OCI-LY1 (cell line): ENCODE measurements around the gene KCNIP3.

ENCODE experiments used
- H2AFZ ChIP-seq: fragments of 200-600 bp; sonication (generic), shearing (Covaris generic); 2 replicates; pipeline ENCODE4 v1.6.0; 2014; ENCODE audit warnings: antibody characterized with exemption, mild to moderate bottlenecking, low read length
- H3F3A ChIP-seq: fragments of 200-600 bp; sonication (generic), shearing (Covaris generic); 2 replicates; pipeline ENCODE4 v1.6.0; 2014; ENCODE audit warnings: mild to moderate bottlenecking, antibody characterized with exemption, low read length, moderate library complexity; ENCODE audit not compliant: insufficient read depth
- H3K27ac ChIP-seq: fragments of 200-600 bp; sonication (generic); 2 replicates; pipeline ENCODE4 v1.5.1; 2014; ENCODE audit warnings: low read length, mixed run types, mild to moderate bottlenecking, low read depth; ENCODE audit not compliant: poor library complexity, severe bottlenecking
- H3K27me3 ChIP-seq: fragments of 200-600 bp; sonication (generic); 2 replicates; pipeline ENCODE4 v1.6.0; 2014; ENCODE audit warnings: antibody characterized with exemption, mild to moderate bottlenecking, low read length, moderate library complexity; ENCODE audit not compliant: insufficient read depth
- H3K36me3 ChIP-seq: fragments of 200-600 bp; sonication (generic); 2 replicates; pipeline ENCODE4 v1.6.1; 2014; ENCODE audit warnings: mild to moderate bottlenecking, antibody characterized with exemption, low read length, moderate library complexity, mixed read lengths; ENCODE audit not compliant: insufficient read depth
- H3K4me1 ChIP-seq: fragments of 200-600 bp; sonication (generic); 2 replicates; pipeline ENCODE4 v1.5.1; 2014; ENCODE audit warnings: mild to moderate bottlenecking, low read length, moderate library complexity; ENCODE audit not compliant: insufficient read depth, severe bottlenecking
- H3K4me2 ChIP-seq: fragments of 200-600 bp; sonication (generic), shearing (Covaris generic); 2 replicates; pipeline ENCODE4 v1.6.1; 2014; ENCODE audit warnings: low read length
- H3K4me3 ChIP-seq: fragments of 200-600 bp; sonication (generic); 2 replicates; pipeline ENCODE4 v1.5.1; 2014; ENCODE audit warnings: low read length, low read depth, mild to moderate bottlenecking, mixed read lengths; ENCODE audit not compliant: poor library complexity, severe bottlenecking
- H3K79me2 ChIP-seq: fragments of 200-600 bp; shearing (Covaris generic); 2 replicates; pipeline ENCODE4 v1.6.1; 2016; ENCODE audit warnings: mixed run types, low read length, mixed read lengths; ENCODE audit not compliant: insufficient read depth
- H3K9ac ChIP-seq: fragments of 200-600 bp; sonication (generic), shearing (Covaris generic); 2 replicates; pipeline ENCODE4 v1.6.1; 2014; ENCODE audit warnings: mild to moderate bottlenecking, low read length, mixed read lengths
- H3K9me2 ChIP-seq: fragments of 200-600 bp; sonication (generic), shearing (Covaris generic); 2 replicates; pipeline ENCODE4 v1.6.1; 2014; ENCODE audit warnings: low read depth, mild to moderate bottlenecking, low read length, mixed read lengths
- H3K9me3 ChIP-seq: fragments of 200-600 bp; shearing (Covaris generic); 2 replicates; pipeline ENCODE4 v1.6.1; 2014; ENCODE audit warnings: low read length, mixed read lengths
- H4K20me1 ChIP-seq: fragments of 200-600 bp; sonication (generic), shearing (Covaris generic); 2 replicates; pipeline ENCODE4 v1.6.0; 2016; ENCODE audit warnings: mild to moderate bottlenecking, low read length; ENCODE audit not compliant: insufficient read depth
- EZH2 ChIP-seq: fragments of 200-600 bp; sonication (generic), shearing (Covaris generic); IDR thresholded peaks from 2 replicates; pipeline ENCODE4 v1.8.0; 2017; ENCODE audit warnings: borderline replicate concordance, mixed run types, mild to moderate bottlenecking, antibody characterized with exemption, low read length, moderate library complexity, mixed read lengths
- TF ChIP-seq, protein P1 (sequence below): fragments of 200-600 bp; sonication (generic), shearing (Covaris generic); IDR thresholded peaks from 2 replicates; pipeline ENCODE4 v1.5.1; 2017; ENCODE audit warnings: mild to moderate bottlenecking, antibody characterized with exemption, low read length, moderate library complexity, mixed read lengths

KCNIP3 gene

DNA sequence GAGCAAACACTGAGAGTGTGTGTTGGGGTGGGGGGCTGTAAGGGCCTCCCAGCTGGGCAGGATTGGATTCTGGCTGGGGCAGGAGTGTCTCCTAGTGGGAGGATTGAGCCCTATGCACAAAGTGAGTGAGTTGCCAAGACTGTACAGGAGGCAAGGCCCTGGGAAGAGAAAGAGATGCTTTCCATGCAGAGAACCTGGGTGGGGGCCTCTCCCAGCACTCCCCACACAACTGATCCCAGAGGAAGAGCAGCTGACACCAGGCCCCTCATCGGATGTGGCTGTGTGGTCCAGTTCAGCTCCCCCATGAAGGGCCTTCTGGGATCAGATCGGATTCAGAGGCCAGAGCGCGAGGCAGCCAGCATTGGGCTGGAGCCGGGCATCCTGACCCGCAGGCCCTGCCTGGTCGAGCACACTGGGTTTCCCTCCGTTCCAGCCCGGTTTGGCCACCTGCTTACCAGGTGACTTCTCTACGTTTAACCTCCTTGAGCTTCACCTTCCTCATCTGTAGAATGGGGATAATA is 56.0 kb downstream of the KCNIP3 start:
- H3K9me3 ChIP-seq: no peaks in the 10 kb centered on the region
- H4K20me1 ChIP-seq: no peaks in the 10 kb centered on the region
- no peak overlapping the region for H3K27ac ChIP-seq
- H3K27me3 ChIP-seq: no peaks in the 10 kb centered on the region
- no peaks in the 10 kb centered on the region for H3K79me2 ChIP-seq
- no peaks in the 10 kb centered on the region for H3K4me1 ChIP-seq
- H3K9ac ChIP-seq: no peak overlapping the region
- no peaks in the 10 kb centered on the region for H3K36me3 ChIP-seq
- TF ChIP-seq, protein P1, sequence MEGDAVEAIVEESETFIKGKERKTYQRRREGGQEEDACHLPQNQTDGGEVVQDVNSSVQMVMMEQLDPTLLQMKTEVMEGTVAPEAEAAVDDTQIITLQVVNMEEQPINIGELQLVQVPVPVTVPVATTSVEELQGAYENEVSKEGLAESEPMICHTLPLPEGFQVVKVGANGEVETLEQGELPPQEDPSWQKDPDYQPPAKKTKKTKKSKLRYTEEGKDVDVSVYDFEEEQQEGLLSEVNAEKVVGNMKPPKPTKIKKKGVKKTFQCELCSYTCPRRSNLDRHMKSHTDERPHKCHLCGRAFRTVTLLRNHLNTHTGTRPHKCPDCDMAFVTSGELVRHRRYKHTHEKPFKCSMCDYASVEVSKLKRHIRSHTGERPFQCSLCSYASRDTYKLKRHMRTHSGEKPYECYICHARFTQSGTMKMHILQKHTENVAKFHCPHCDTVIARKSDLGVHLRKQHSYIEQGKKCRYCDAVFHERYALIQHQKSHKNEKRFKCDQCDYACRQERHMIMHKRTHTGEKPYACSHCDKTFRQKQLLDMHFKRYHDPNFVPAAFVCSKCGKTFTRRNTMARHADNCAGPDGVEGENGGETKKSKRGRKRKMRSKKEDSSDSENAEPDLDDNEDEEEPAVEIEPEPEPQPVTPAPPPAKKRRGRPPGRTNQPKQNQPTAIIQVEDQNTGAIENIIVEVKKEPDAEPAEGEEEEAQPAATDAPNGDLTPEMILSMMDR: no peak
- no peak for TF ChIP-seq EZH2
- H3K4me2 ChIP-seq: no peak overlapping the region
- no peak overlapping the region for H3K4me3 ChIP-seq
- no peak overlapping the region for H2AFZ ChIP-seq
- no peaks in the 10 kb centered on the region for H3K9me2 ChIP-seq
- H3F3A ChIP-seq: no peaks in the 10 kb centered on the region

GRCh38 chr2:95353613-95354468 is 56.7 kb downstream of the KCNIP3 start:
- Histone ChIP-seq H3K27ac (no peak overlapping the region), H3K4me1 (no peaks in the 10 kb centered on the region), H3K36me3 (no peaks in the 10 kb centered on the region), H3K4me2 (no peak overlapping the region), H3K9me3 (no peaks in the 10 kb centered on the region), H3F3A (no peaks in the 10 kb centered on the region), H3K4me3 (no peak overlapping the region), H3K27me3 (no peaks in the 10 kb centered on the region), H2AFZ (no peak overlapping the region), H3K9ac (no peak overlapping the region), H4K20me1 (no peaks in the 10 kb centered on the region), H3K79me2 (no peaks in the 10 kb centered on the region), H3K9me2 (no peaks in the 10 kb centered on the region)
- TF ChIP-seq, protein P1: no peak
- TF ChIP-seq EZH2: no peak

DNA sequence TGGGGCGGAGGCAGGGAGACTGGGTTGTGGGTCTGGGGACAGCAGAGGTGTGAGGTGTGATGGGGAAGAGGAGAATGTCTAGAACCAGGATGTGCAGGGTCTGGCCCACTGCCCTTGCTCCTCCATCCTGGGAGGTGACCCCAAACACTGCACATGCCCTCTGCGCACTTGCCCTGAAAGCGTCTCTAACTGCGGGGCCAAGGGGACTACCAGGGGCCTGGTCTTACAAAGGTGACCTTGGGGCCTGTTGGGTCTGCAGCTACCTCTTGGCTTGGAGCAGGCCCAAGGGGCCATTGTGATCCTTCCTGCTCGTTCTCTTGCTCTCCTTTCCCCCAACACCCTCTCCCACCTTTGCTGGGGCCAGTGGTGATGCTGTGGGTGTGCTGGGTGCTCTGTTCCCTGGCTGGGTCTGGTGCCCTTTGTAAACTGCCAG is 57.3 kb downstream of the KCNIP3 start:
- H3K27me3 ChIP-seq: no peaks in the 10 kb centered on the region
- no peak overlapping the region for H3K9ac ChIP-seq
- H3K4me3 ChIP-seq: no peak overlapping the region

More for the DNA sequence above, 57.3 kb downstream of the KCNIP3 start:
- Histone ChIP-seq H3K9me2 (no peaks in the 10 kb centered on the region), H4K20me1 (no peaks in the 10 kb centered on the region), H3K4me1 (no peaks in the 10 kb centered on the region), H3F3A (no peaks in the 10 kb centered on the region), H3K9me3 (no peaks in the 10 kb centered on the region), H2AFZ (no peak overlapping the region), H3K4me2 (no peak overlapping the region), H3K36me3 (no peaks in the 10 kb centered on the region), H3K79me2 (no peaks in the 10 kb centered on the region), H3K27ac (no peak overlapping the region)
- TF ChIP-seq, protein P1: no peak
- no peak for TF ChIP-seq EZH2
